DMS114 treated with DMSO at 0.1 percent for 48 hours (cell line): ENCODE data around the gene METTL23.

Source experiments
- DNase-seq: peaks from one replicate; lab custom pipeline; 2025; ENCODE audit not compliant: unreplicated experiment; lab: John Stamatoyannopoulos, UW

METTL23 gene

DNA sequence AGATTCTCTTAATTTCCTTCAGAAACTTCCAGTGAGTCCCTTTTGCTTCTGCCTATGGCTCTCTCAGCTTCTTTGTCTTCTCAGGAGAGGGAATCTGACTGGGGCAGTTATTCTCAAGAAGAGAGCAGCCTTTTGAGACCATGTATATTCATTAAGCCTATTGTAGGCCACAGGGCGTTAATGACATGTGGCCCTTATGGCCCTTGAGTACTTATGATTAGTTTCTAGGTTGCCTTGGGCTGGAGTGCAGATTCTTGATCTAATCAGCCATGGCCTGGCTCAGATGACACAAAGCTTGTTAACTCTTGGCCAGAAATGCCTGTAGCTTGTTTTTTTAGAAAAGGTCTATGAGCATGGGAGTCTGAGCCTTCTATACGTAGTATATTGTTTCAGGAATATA, 28.6 kb downstream of the METTL23 start:
- DNase-seq = no peak

DNA sequence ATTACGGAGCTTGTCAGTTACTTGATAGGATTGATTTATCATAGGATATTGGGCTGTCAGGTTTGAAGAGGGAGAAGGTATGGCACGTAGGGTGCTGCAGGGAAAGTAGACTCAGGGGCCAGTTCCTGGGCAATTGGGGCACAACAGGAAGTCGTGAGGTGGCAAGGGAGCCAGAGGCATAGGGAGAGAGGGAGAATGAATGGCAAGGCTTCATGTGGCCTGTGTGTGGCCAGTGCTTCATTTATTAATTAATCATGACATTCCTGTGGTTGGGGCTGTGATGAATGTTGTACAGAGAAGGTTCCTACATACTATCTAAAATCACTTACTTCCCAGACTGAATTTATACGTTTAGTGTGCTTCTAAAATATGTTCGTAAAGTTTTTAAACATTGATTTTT, 30.6 kb downstream of the METTL23 start:
- no peak for DNase-seq

DNA sequence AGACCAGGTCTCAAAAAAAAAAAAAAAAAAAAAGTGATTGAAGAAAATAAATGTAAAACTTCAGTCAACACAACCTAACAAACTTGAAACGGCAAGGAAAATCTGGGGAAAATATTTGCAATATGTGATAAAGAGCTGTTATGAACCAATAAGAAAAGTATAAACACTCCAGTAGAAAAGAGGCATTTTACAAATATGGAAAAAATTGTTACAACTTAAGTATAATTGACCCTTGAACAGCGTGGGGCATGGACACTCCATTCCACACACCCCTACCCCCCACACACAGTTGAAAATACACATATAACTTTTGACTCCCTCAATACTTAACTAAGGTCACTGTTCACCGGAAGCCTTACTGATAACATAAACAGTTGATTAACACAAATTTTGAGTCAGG, 31.9 kb downstream of the METTL23 start:
- DNase-seq = no peak

- no peak for DNase-seq
Observed at GRCh38 chr17:76772842-76773525, 46.3 kb downstream of the METTL23 start.

DNA sequence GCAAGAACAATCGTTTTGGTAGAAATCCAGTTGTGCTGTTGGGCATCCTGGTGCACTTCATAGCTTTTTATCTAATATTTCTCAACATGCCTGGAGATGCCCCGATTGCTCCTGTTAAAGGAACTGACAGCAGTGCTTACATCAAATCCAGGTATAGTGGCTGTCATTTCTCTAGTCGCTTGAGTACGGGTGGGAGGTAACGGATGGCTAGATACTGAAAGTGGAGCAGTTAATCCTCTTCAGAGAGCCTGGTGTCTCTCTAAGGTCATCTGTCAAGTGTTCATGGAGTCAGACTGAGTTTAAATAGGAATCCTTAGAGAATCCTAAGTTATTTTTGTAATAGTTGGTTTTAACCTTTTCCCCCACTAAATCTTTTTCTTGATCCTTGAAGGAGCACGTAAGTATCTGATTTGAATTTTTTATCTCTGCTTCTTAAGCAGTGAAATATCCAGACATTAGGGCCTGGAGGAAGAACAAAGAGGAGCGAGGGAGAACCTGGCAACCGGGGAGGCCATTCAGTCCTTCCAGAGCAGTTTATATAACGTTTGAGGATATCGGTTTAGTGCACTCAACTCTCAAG, 48.5 kb downstream of the METTL23 start:
- DNase-seq = no peak

- no peak for DNase-seq
Observed at GRCh38 chr17:76781056-76781982, 54.7 kb downstream of the METTL23 start.

- DNase-seq = no peak
Observed at GRCh38 chr17:76783146-76783545, 56.5 kb downstream of the METTL23 start.
